HL-60 (cell line): ENCODE data around the gene ALPG.

ENCODE experiments used
- DNase-seq, 2 experiments: peaks; one replicate each; pipeline ENCODE4 v3.0.0-alpha.2; 2010 to 2020; ENCODE audit warnings: low read depth in 1 of 2, low spot score in 1 of 2
- H3K27ac ChIP-seq: fragments of 250-450 bp; sonication (Bioruptor Pico); replicated peaks from 2 replicates; pipeline ENCODE4 v1.5.1; 2020; ENCODE audit warnings: mild to moderate bottlenecking, moderate library complexity
- H3K27me3 ChIP-seq: fragments of 250-450 bp; sonication (Bioruptor Pico); 2 replicates; pipeline ENCODE4 v1.5.1; 2021; ENCODE audit warnings: mild to moderate bottlenecking, moderate library complexity; ENCODE audit not compliant: insufficient read depth, poor library complexity, severe bottlenecking
- H3K4me3 ChIP-seq: replicated peaks from 2 replicates; pipeline ENCODE4 v1.5.1; 2011; ENCODE audit warnings: mild to moderate bottlenecking, control low read depth, low read length; ENCODE audit not compliant: insufficient read depth
- CTCF ChIP-seq: IDR thresholded peaks from one replicate; pipeline ENCODE4 v1.5.1; 2011; ENCODE audit warnings: low read length, control low read depth, inconsistent platforms; ENCODE audit not compliant: insufficient read depth
- GABPA ChIP-seq: IDR thresholded peaks from 2 replicates; pipeline ENCODE4 v1.6.1; 2012; ENCODE audit warnings: low read depth
- POLR2AphosphoS5 ChIP-seq: IDR thresholded peaks from 2 replicates; pipeline ENCODE4 v1.6.1; 2012; ENCODE audit warnings: low read depth
- REST ChIP-seq: IDR thresholded peaks from 2 replicates; pipeline ENCODE4 v1.6.1; 2012; ENCODE audit warnings: low read depth; ENCODE audit not compliant: insufficient replicate concordance
- SPI1 ChIP-seq: IDR thresholded peaks from 2 replicates; pipeline ENCODE4 v1.6.1; 2012; ENCODE audit warnings: low read depth, mild to moderate bottlenecking, borderline replicate concordance

The ALPG gene

GRCh38 chr2:232411901-232412629 lies 5.4 kb downstream of the ALPG start:
- DNase-seq = no peak
- Histone ChIP-seq H3K4me3 (no peak overlapping the region), H3K27me3 (peaks cover 13% of the 10 kb centered on the region), H3K27ac (no peak overlapping the region)
- TF ChIP-seq SPI1 (peak; percentile 71), GABPA (no peak)

- no peak for DNase-seq
- Histone ChIP-seq H3K4me3 (no peak overlapping the region), H3K27ac (no peak overlapping the region), H3K27me3 (peaks cover 16% of the 10 kb centered on the region)
- no peak for TF ChIP-seq GABPA
These were observed 6.3 kb downstream of the ALPG start for GRCh38 chr2:232412986-232413385.

- Histone ChIP-seq H3K27me3 (peaks cover 39% of the 10 kb centered on the region), H3K4me3 (no peak overlapping the region), H3K27ac (no peak overlapping the region)
- no peak for DNase-seq
- TF ChIP-seq CTCF (no peak), REST (no peak), GABPA (no peak), POLR2AphosphoS5 (no peak), SPI1 (no peak)
These were observed 8.6 kb downstream of the ALPG start for GRCh38 chr2:232415138-232415690.

- H3K27me3 ChIP-seq = peaks cover 44% of the 10 kb centered on the region
- DNase-seq = no peak
- TF ChIP-seq REST (no peak), CTCF (no peak), GABPA (no peak), POLR2AphosphoS5 (no peak), SPI1 (no peak)
- no peak overlapping the region for H3K4me3 ChIP-seq
- no peak overlapping the region for H3K27ac ChIP-seq
These were observed 9.3 kb downstream of the ALPG start for GRCh38 chr2:232415736-232416520.
